Activated naive CD8-positive, alpha-beta T cell (primary cell): ENCODE data around the gene GBE1.

ENCODE experiments used
- H3K27ac Mint-ChIP-seq: one replicate; pipeline ENCODE4 v1.8.0; 2021; ENCODE audit warnings: mixed read lengths
- H3K27me3 Mint-ChIP-seq: one replicate; pipeline ENCODE4 v1.8.0; 2021; ENCODE audit warnings: mixed read lengths
- H3K36me3 Mint-ChIP-seq: one replicate; pipeline ENCODE4 v1.8.0; 2021; ENCODE audit warnings: mixed read lengths
- H3K4me1 Mint-ChIP-seq: one replicate; pipeline ENCODE4 v1.8.0; 2021; ENCODE audit warnings: low read depth, mixed read lengths
- H3K4me3 Mint-ChIP-seq: one replicate; pipeline ENCODE4 v1.8.0; 2021; ENCODE audit warnings: mild to moderate bottlenecking, mixed read lengths
- H3K9me3 Mint-ChIP-seq: one replicate; pipeline ENCODE4 v1.8.0; 2021; ENCODE audit warnings: low read depth, mixed read lengths

GBE1 gene

GRCh38 chr3:81444817-81445460 is 316.5 kb downstream of the GBE1 start:
- H3K27ac Mint-ChIP-seq: no peak overlapping the region
- no peaks in the 10 kb centered on the region for H3K27me3 Mint-ChIP-seq

GRCh38 chr3:81443958-81444357 is 317.5 kb downstream of the GBE1 start:
- peaks cover 2% of the 10 kb centered on the region for H3K27me3 Mint-ChIP-seq
- H3K4me1 Mint-ChIP-seq: no peaks in the 10 kb centered on the region

More at GRCh38 chr3:81444817-81445460, 316.5 kb downstream of the GBE1 start:
- Mint-ChIP-seq H3K4me1 (no peaks in the 10 kb centered on the region), H3K4me3 (no peak overlapping the region), H3K36me3 (no peaks in the 10 kb centered on the region), H3K9me3 (no peaks in the 10 kb centered on the region)

GRCh38 chr3:81443457-81443782 is 318.0 kb downstream of the GBE1 start:
- Mint-ChIP-seq H3K27me3 (peaks cover 2% of the 10 kb centered on the region), H3K4me3 (no peak overlapping the region), H3K4me1 (no peaks in the 10 kb centered on the region), H3K36me3 (no peaks in the 10 kb centered on the region), H3K27ac (no peak overlapping the region), H3K9me3 (peaks cover under 1% of the 10 kb centered on the region)

More at GRCh38 chr3:81443958-81444357, 317.5 kb downstream of the GBE1 start:
- H3K27ac Mint-ChIP-seq: no peak overlapping the region
- no peaks in the 10 kb centered on the region for H3K36me3 Mint-ChIP-seq
- H3K9me3 Mint-ChIP-seq: no peaks in the 10 kb centered on the region
- no peak overlapping the region for H3K4me3 Mint-ChIP-seq

GRCh38 chr3:81442758-81443456 is 318.5 kb downstream of the GBE1 start:
- no peaks in the 10 kb centered on the region for H3K36me3 Mint-ChIP-seq
- H3K9me3 Mint-ChIP-seq: peaks cover 5% of the 10 kb centered on the region
- no peak overlapping the region for H3K27ac Mint-ChIP-seq
- H3K4me1 Mint-ChIP-seq: no peaks in the 10 kb centered on the region
- no peak overlapping the region for H3K4me3 Mint-ChIP-seq
- peaks cover 2% of the 10 kb centered on the region for H3K27me3 Mint-ChIP-seq

GRCh38 chr3:81440661-81441060 is 320.8 kb downstream of the GBE1 start:
- Mint-ChIP-seq H3K9me3 (peaks cover 5% of the 10 kb centered on the region), H3K27ac (no peak overlapping the region), H3K4me3 (no peak overlapping the region), H3K4me1 (no peaks in the 10 kb centered on the region), H3K36me3 (no peaks in the 10 kb centered on the region), H3K27me3 (peaks cover 2% of the 10 kb centered on the region)
